Smooth muscle cell of the coronary artery (primary cell): ENCODE results near the gene MPO. TPM values are rescaled to one million over a fixed set of nuclear protein-coding genes. Genes with fewer than 3 reads are reported as not detected.

Experiments used
- total RNA-seq: library from RNA; depleted of rRNA; stranded (reverse); fragments of >200 nt; gene quantifications from 2 replicates; pipeline ENCODE4 v1.2.3, GENCODE V29; 2014; ENCODE audit warnings: low replicate concordance

Gene MPO, protein sequence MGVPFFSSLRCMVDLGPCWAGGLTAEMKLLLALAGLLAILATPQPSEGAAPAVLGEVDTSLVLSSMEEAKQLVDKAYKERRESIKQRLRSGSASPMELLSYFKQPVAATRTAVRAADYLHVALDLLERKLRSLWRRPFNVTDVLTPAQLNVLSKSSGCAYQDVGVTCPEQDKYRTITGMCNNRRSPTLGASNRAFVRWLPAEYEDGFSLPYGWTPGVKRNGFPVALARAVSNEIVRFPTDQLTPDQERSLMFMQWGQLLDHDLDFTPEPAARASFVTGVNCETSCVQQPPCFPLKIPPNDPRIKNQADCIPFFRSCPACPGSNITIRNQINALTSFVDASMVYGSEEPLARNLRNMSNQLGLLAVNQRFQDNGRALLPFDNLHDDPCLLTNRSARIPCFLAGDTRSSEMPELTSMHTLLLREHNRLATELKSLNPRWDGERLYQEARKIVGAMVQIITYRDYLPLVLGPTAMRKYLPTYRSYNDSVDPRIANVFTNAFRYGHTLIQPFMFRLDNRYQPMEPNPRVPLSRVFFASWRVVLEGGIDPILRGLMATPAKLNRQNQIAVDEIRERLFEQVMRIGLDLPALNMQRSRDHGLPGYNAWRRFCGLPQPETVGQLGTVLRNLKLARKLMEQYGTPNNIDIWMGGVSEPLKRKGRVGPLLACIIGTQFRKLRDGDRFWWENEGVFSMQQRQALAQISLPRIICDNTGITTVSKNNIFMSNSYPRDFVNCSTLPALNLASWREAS
- total RNA-seq = under 0.01 TPM in 1 of 2 replicates, not detected in the other

DNA sequence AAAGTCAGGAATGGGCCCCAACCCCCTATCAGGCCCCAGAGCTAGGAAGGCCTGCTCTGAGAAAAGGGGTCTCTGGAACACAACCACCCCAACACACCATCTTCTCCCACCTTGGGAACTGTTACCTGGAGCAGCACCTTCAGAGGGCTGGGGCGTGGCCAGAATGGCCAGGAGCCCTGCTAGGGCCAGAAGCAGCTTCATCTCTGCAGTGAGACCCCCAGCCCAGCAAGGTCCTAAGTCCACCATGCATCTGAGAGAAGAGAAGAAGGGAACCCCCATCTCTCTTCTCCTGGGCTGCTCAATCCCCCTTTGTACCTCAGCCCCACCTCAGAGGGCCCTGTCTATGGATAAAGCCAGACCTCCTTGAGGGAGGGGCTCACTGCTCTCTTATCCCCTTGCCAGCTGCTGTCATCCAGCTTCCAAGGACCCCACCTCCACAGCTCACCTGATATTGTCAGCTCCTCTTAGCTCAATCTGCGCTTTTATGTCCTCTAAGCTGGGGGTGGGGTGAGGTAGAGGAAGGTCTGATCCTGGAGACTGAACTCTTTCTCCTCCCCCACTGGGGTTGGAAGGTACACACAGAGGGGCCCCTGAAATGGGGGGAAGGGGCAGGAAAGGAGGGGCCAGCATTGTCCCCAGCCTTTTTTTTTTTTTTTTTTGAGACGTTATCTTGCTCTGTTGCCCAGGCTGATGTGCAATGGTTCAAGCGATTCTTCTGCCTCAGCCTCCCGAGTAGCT, at the start of gene MPO:
TSS of gene MPO (minus strand) at position 456 of the 738 bp plus-strand sequence. CDS start at position 279, 177 bp downstream.

DNA sequence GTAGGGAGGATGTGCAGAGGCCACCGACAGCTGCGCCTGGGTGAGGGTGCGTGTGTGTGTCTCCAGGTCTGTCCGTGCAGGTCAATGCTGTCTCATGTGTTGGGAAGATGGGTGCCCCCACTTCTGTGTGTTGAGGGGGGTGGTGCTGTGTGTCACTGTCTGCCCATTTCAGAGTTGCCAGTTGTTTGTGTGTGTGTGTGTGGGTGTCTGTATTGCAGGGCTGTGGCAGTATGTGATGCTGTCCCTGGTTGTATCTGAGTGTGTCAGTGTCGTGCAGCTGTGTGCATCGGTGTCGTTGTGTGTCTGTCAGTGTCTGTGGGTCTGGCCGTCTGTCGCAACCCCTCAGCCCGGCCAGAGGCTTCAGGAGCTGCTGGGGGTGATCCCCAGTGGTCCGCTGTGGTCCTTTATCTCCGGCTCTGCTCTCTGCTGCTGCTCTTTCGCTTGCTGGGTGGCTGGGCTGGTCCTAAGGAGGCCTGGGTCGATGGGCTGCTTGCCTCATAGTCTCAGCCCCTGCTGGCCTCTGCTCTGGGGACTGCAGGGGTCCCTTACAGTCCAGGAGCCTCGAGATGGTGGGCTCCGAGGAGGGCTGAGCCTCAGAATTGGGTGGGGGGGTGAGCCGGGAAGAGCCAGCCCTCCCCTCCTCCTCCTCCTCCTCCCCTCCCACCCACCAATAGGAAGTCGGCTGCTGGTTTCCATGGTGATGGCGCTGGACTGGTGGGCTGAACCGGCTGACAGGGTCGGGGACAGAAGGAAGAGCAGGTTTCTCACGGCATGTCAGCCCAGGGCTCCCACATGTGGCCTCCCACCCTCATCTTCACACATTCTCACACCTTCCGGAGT, 47.7 kb upstream of the MPO start, which contains the start of gene TSPOAP1:
TSS of gene TSPOAP1 (minus strand) at position 601 of the 840 bp plus-strand sequence. CDS start 875 bp downstream, outside the sequence.

DNA sequence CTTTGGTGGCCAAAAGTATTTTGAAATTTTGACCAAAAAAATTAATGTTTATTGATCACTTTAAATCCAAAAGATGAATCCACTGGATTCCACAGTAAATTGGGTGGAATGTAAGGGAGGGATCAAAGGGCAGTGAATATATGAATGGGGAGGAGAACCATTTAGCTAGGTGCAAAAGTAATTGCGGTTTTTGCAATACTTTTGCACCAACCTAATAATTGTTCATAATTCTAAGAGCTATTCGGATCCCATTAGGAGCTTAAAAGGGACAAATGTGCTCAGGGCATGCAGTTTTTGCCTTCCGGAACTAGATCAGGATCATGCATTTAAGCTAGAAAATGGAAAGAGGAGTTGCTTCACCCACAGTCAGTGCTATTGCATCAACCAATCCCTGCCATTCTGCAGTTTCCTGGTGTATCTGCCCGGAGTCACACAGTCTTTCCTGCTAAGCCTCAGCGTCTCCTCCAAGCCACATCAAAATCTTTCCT, 42.5 kb downstream of the MPO start, which contains the start of gene LPO:
TSS of gene LPO (plus strand) at position 438 of the 488 bp plus-strand sequence. CDS start 4,396 bp downstream, outside the sequence.

Other genes with a start within 250 kb of the MPO start
- 12.9 and 24.9 TPM in 2 replicates for gene DYNLL2, start 197.5 kb downstream of the MPO start, total RNA-seq
- not detected in 2 replicates for gene OR4D1, start 132.6 kb downstream of the MPO start, total RNA-seq
- gene OR4D2, start 114.0 kb downstream of the MPO start, total RNA-seq = not detected in 2 replicates
- gene EPX, start 88.2 kb downstream of the MPO start, total RNA-seq = not detected in 2 replicates
- 8.2 and 12.9 TPM in 2 replicates for gene MKS1, start 61.7 kb downstream of the MPO start, total RNA-seq
- gene LPO, start 42.4 kb downstream of the MPO start, total RNA-seq = not detected in 2 replicates
- gene TSPOAP1, start 47.9 kb upstream of the MPO start, total RNA-seq = under 0.01 TPM in 2 replicates
- gene SUPT4H1, start 71.3 kb upstream of the MPO start, total RNA-seq = 40.2 and 65.1 TPM in 2 replicates
- 0.15 TPM in 1 of 2 replicates, not detected in the other for gene RNF43, start 136.6 kb upstream of the MPO start, total RNA-seq
- gene HSF5, start 207.5 kb upstream of the MPO start, total RNA-seq = not detected in 2 replicates
- 32.0 and 84.6 TPM in 2 replicates for gene MTMR4, start 233.7 kb upstream of the MPO start, total RNA-seq